Measurements from ENCODE around the gene EREG.
A peak's percentile ranks its signal among the peaks of the same experiment; 100 is the strongest.

EREG gene

GRCh38 chr4:74361671-74362070 lies 3.3 kb upstream of the EREG start:
- Histone ChIP-seq H3K27ac (ENCODE audit: low read depth, low read length) (no peak overlapping the region), H3K36me3 (ENCODE audit: control insufficient read depth in 1 of 2, insufficient read depth in 2 of 2, low read length in 2 of 2) (no peaks in the 10 kb centered on the region), H3K27me3 (ENCODE audit: insufficient read depth, low read length) (peaks cover 12% of the 10 kb centered on the region), H3K23ac (ENCODE audit: low read length) (no peak overlapping the region), H3K14ac (ENCODE audit: low read length) (no peak overlapping the region), H4K12ac (ENCODE audit: low read depth, low read length) (no peak overlapping the region), H3K9me3 (ENCODE audit: insufficient read depth, low read depth, low read length) (peaks cover 2% of the 10 kb centered on the region), H3K79me2 (ENCODE audit: control insufficient read depth, insufficient read depth, low read length, poor library complexity) (no peaks in the 10 kb centered on the region), H4K91ac (ENCODE audit: low read depth, low read length) (no peak overlapping the region), H2AK5ac (ENCODE audit: low read length) (no peak overlapping the region), H2AFZ (ENCODE audit: insufficient read depth, low read length, poor library complexity) (no peak overlapping the region), H2BK12ac (ENCODE audit: low read length) (no peak overlapping the region), H3K4me1 (ENCODE audit: control insufficient read depth in 1 of 2, insufficient read depth in 2 of 2, low read length in 2 of 2) (peaks cover 6 to 7% of the 10 kb centered on the region in 2 experiments), H3K4me3 (ENCODE audit: low read depth, low read length) (no peak overlapping the region), H2BK5ac (ENCODE audit: low read depth, low read length, poor library complexity) (no peak overlapping the region), H2BK120ac (ENCODE audit: insufficient read depth, low read length, poor library complexity) (no peak overlapping the region), H3K79me1 (ENCODE audit: low read length) (no peaks in the 10 kb centered on the region), H3K4ac (ENCODE audit: low read depth, low read length) (no peak overlapping the region), H3K18ac (ENCODE audit: low read length) (no peak overlapping the region), H3K4me2 (ENCODE audit: low read length) (no peak overlapping the region), H3K9ac (ENCODE audit: low read length) (no peak overlapping the region), H4K8ac (ENCODE audit: low read depth, low read length) (no peak overlapping the region)
- no CpG with 5 or more reads among the region's 4 CpGs for WGBS (ENCODE audit: extremely low coverage, insufficient coverage, insufficient read length)
- no peak for DNase-seq

- H3K36me3 ChIP-seq (ENCODE audit: control insufficient read depth in 1 of 2, insufficient read depth in 2 of 2, low read length in 2 of 2): no peaks in the 10 kb centered on the region
- WGBS (ENCODE audit: extremely low coverage, insufficient coverage, insufficient read length): no CpG with 5 or more reads among the region's 3 CpGs
- no peak overlapping the region for H3K4me2 ChIP-seq (ENCODE audit: low read length)
- no peak overlapping the region for H4K91ac ChIP-seq (ENCODE audit: low read depth, low read length)
- no peak overlapping the region for H4K8ac ChIP-seq (ENCODE audit: low read depth, low read length)
- no peak overlapping the region for H2AK5ac ChIP-seq (ENCODE audit: low read length)
- no peak overlapping the region for H2BK5ac ChIP-seq (ENCODE audit: low read depth, low read length, poor library complexity)
- H3K27ac ChIP-seq (ENCODE audit: low read depth, low read length): no peak overlapping the region
- H2BK120ac ChIP-seq (ENCODE audit: insufficient read depth, low read length, poor library complexity): no peak overlapping the region
- H2BK12ac ChIP-seq (ENCODE audit: low read length): no peak overlapping the region
- no peaks in the 10 kb centered on the region for H3K79me2 ChIP-seq (ENCODE audit: control insufficient read depth, insufficient read depth, low read length, poor library complexity)
- H3K9ac ChIP-seq (ENCODE audit: low read length): no peak overlapping the region
- H3K23ac ChIP-seq (ENCODE audit: low read length): no peak overlapping the region
- no peaks in the 10 kb centered on the region for H3K79me1 ChIP-seq (ENCODE audit: low read length)
- H3K14ac ChIP-seq (ENCODE audit: low read length): no peak overlapping the region
- H3K4me3 ChIP-seq (ENCODE audit: low read depth, low read length): no peak overlapping the region
- peaks cover 12% of the 10 kb centered on the region for H3K27me3 ChIP-seq (ENCODE audit: insufficient read depth, low read length)
- no peak overlapping the region for H3K18ac ChIP-seq (ENCODE audit: low read length)
- peaks cover 6 to 7% of the 10 kb centered on the region in 2 experiments for H3K4me1 ChIP-seq (ENCODE audit: control insufficient read depth in 1 of 2, insufficient read depth in 2 of 2, low read length in 2 of 2)
- no peak overlapping the region for H4K12ac ChIP-seq (ENCODE audit: low read depth, low read length)
- no peak overlapping the region for H3K4ac ChIP-seq (ENCODE audit: low read depth, low read length)
- H2AFZ ChIP-seq (ENCODE audit: insufficient read depth, low read length, poor library complexity): no peak overlapping the region
- peaks cover 2% of the 10 kb centered on the region for H3K9me3 ChIP-seq (ENCODE audit: insufficient read depth, low read depth, low read length)
- peak in 1 of 2 donors; percentile 18 for DNase-seq
Observed at GRCh38 chr4:74362347-74362746, 2.6 kb upstream of the EREG start.

- Histone ChIP-seq H3K79me2 (ENCODE audit: control insufficient read depth, insufficient read depth, low read length, poor library complexity) (no peaks in the 10 kb centered on the region), H2BK12ac (ENCODE audit: low read length) (no peak overlapping the region), H2AK5ac (ENCODE audit: low read length) (no peak overlapping the region), H4K8ac (ENCODE audit: low read depth, low read length) (no peak overlapping the region), H3K18ac (ENCODE audit: low read length) (no peak overlapping the region), H3K27ac (ENCODE audit: low read depth, low read length) (no peak overlapping the region), H3K79me1 (ENCODE audit: low read length) (no peaks in the 10 kb centered on the region), H3K9ac (ENCODE audit: low read length) (no peak overlapping the region), H3K23ac (ENCODE audit: low read length) (no peak overlapping the region), H2AFZ (ENCODE audit: insufficient read depth, low read length, poor library complexity) (no peak overlapping the region), H3K4me2 (ENCODE audit: low read length) (peak overlapping the region; percentile 56), H3K27me3 (ENCODE audit: insufficient read depth, low read length) (peaks cover 12% of the 10 kb centered on the region), H4K91ac (ENCODE audit: low read depth, low read length) (no peak overlapping the region), H3K36me3 (ENCODE audit: control insufficient read depth in 1 of 2, insufficient read depth in 2 of 2, low read length in 2 of 2) (no peaks in the 10 kb centered on the region), H2BK5ac (ENCODE audit: low read depth, low read length, poor library complexity) (no peak overlapping the region), H4K12ac (ENCODE audit: low read depth, low read length) (no peak overlapping the region), H3K14ac (ENCODE audit: low read length) (no peak overlapping the region), H3K4ac (ENCODE audit: low read depth, low read length) (no peak overlapping the region), H2BK120ac (ENCODE audit: insufficient read depth, low read length, poor library complexity) (no peak overlapping the region), H3K4me3 (ENCODE audit: low read depth, low read length) (no peak overlapping the region), H3K4me1 (ENCODE audit: control insufficient read depth in 1 of 2, insufficient read depth in 2 of 2, low read length in 2 of 2) (peaks cover 6 to 7% of the 10 kb centered on the region in 2 experiments), H3K9me3 (ENCODE audit: insufficient read depth, low read depth, low read length) (peaks cover 2% of the 10 kb centered on the region)
- no CpG with 5 or more reads among the region's 8 CpGs for WGBS (ENCODE audit: extremely low coverage, insufficient coverage, insufficient read length)
- DNase-seq: no peak
Observed at GRCh38 chr4:74364256-74364651, 691 bp upstream of the EREG start.

GRCh38 chr4:74365761-74366160 lies 816 bp downstream of the EREG start:
- H3K23ac ChIP-seq (ENCODE audit: low read length): no peak overlapping the region
- no peak overlapping the region for H2BK120ac ChIP-seq (ENCODE audit: insufficient read depth, low read length, poor library complexity)
- H4K8ac ChIP-seq (ENCODE audit: low read depth, low read length): no peak overlapping the region
- DNase-seq: no peak
- H3K79me1 ChIP-seq (ENCODE audit: low read length): no peaks in the 10 kb centered on the region
- H3K79me2 ChIP-seq (ENCODE audit: control insufficient read depth, insufficient read depth, low read length, poor library complexity): no peaks in the 10 kb centered on the region
- no peak overlapping the region for H2BK12ac ChIP-seq (ENCODE audit: low read length)
- no peak overlapping the region for H3K4ac ChIP-seq (ENCODE audit: low read depth, low read length)
- WGBS (ENCODE audit: extremely low coverage, insufficient coverage, insufficient read length): no CpG with 5 or more reads among the region's 11 CpGs
- no peak overlapping the region for H4K91ac ChIP-seq (ENCODE audit: low read depth, low read length)
- no peak overlapping the region for H3K18ac ChIP-seq (ENCODE audit: low read length)
- H3K36me3 ChIP-seq (ENCODE audit: control insufficient read depth in 1 of 2, insufficient read depth in 2 of 2, low read length in 2 of 2): no peaks in the 10 kb centered on the region
- no peak overlapping the region for H3K4me2 ChIP-seq (ENCODE audit: low read length)
- peaks cover 6 to 7% of the 10 kb centered on the region in 2 experiments for H3K4me1 ChIP-seq (ENCODE audit: control insufficient read depth in 1 of 2, insufficient read depth in 2 of 2, low read length in 2 of 2)
- no peak overlapping the region for H2AFZ ChIP-seq (ENCODE audit: insufficient read depth, low read length, poor library complexity)
- H3K4me3 ChIP-seq (ENCODE audit: low read depth, low read length): no peak overlapping the region
- H2BK5ac ChIP-seq (ENCODE audit: low read depth, low read length, poor library complexity): no peak overlapping the region
- H3K9me3 ChIP-seq (ENCODE audit: insufficient read depth, low read depth, low read length): peaks cover 2% of the 10 kb centered on the region
- H4K12ac ChIP-seq (ENCODE audit: low read depth, low read length): no peak overlapping the region
- H3K14ac ChIP-seq (ENCODE audit: low read length): no peak overlapping the region
- peaks cover 12% of the 10 kb centered on the region for H3K27me3 ChIP-seq (ENCODE audit: insufficient read depth, low read length)
- no peak overlapping the region for H3K27ac ChIP-seq (ENCODE audit: low read depth, low read length)
- no peak overlapping the region for H2AK5ac ChIP-seq (ENCODE audit: low read length)
- no peak overlapping the region for H3K9ac ChIP-seq (ENCODE audit: low read length)

All from trophoblast cell (in vitro differentiated cells and primary cell).